Measurements from ENCODE around the gene RAP1GDS1. TPM values are rescaled to one million over a fixed set of nuclear protein-coding genes. Genes with fewer than 3 reads are reported as not detected.
A peak's percentile ranks its signal among the peaks of the same experiment; 100 is the strongest.

Gene RAP1GDS1
- polyA plus RNA-seq, 3 donors, result 23.6 to 37.9 (median 37.8) TPM

DNA sequence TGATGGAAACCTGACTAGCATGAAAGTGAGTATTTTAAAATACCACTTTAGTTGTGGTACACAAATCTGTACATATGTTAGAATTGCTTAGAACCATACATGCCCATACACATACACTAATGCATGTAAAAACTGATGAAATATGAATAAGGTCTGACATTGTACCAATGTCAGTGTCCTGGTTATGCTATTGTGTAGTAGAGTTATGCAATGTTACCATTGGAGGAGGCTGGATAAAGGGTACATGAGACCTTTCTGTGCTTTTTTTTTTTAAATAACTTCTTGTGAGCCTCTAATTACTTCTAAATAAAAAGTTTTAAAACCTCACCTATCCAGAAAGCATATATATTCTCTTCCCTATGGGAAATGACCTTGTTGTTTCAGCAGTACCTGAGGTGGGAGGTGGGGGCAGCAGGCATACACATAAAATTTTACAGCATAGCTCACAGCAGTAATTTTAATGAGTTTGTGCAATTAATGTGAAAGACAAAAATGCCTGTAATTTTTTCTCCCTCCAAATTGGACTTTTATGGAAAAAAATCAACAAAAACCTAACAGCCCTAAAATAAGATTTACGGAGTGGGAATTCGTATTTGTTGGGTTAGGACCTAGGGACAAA lies 97.6 kb downstream of the RAP1GDS1 start:
- Histone ChIP-seq H3K4me3 (replicated peaks in 1 of 3; ENCODE audit: low read depth in 2 of 3, low read length in 3 of 3) (no peak overlapping the region), H4K20me1 (ENCODE audit: insufficient read depth, low read length) (no peaks in the 10 kb centered on the region), H3K9me3 (replicated peaks in 1 of 2; ENCODE audit: control insufficient read depth in 1 of 2, insufficient read depth in 1 of 2, low read length in 2 of 2) (no peaks in the 10 kb centered on the region), H3K9ac (ENCODE audit: insufficient read depth, low read length, poor library complexity, severe bottlenecking) (no peak overlapping the region), H2AFZ (ENCODE audit: insufficient read depth, low read depth, low read length, poor library complexity, severe bottlenecking) (no peak overlapping the region), H3K27ac (ENCODE audit: low read depth in 1 of 2, low read length in 2 of 2) (no peak overlapping the region), H3K4me1 (ENCODE audit: control insufficient read depth in 1 of 2, insufficient read depth in 2 of 2, low read length in 2 of 2) (no peaks in the 10 kb centered on the region), H3K36me3 (replicated peaks in 1 of 2; ENCODE audit: control insufficient read depth in 1 of 2, insufficient read depth in 2 of 2, low read length in 2 of 2) (peaks cover 0 to 13% of the 10 kb centered on the region in 2 donors), H3K4me2 (replicated peaks; ENCODE audit: extremely low read depth, low read length, poor library complexity, severe bottlenecking) (no peak overlapping the region), H3K79me2 (ENCODE audit: insufficient read depth, low read length) (no peaks in the 10 kb centered on the region), H3K27me3 (ENCODE audit: control insufficient read depth in 2 of 2, insufficient read depth in 2 of 2, low read length in 2 of 2) (no peaks in the 10 kb centered on the region)
- TF ChIP-seq, protein P1, sequence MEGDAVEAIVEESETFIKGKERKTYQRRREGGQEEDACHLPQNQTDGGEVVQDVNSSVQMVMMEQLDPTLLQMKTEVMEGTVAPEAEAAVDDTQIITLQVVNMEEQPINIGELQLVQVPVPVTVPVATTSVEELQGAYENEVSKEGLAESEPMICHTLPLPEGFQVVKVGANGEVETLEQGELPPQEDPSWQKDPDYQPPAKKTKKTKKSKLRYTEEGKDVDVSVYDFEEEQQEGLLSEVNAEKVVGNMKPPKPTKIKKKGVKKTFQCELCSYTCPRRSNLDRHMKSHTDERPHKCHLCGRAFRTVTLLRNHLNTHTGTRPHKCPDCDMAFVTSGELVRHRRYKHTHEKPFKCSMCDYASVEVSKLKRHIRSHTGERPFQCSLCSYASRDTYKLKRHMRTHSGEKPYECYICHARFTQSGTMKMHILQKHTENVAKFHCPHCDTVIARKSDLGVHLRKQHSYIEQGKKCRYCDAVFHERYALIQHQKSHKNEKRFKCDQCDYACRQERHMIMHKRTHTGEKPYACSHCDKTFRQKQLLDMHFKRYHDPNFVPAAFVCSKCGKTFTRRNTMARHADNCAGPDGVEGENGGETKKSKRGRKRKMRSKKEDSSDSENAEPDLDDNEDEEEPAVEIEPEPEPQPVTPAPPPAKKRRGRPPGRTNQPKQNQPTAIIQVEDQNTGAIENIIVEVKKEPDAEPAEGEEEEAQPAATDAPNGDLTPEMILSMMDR (IDR thresholded peaks at IDR 0.05), result no peak
- H3K4me3 Mint-ChIP-seq, result no peak overlapping the region
- H3K27me3 Mint-ChIP-seq (ENCODE audit: low read depth in 3 of 3), result no peaks in the 10 kb centered on the region
- peaks cover 17 to 18% of the 10 kb centered on the region in 2 donors for H3K36me3 Mint-ChIP-seq
- no peak for DNase-seq
- H3K27ac Mint-ChIP-seq, result no peak overlapping the region
- intact Hi-C loops (cut with micrococcal nuclease), result no loop called here
- peaks cover 0 to 2% (median 0%) of the 10 kb centered on the region in 7 donors for H3K9me3 Mint-ChIP-seq
- no peaks in the 10 kb centered on the region for H3K4me1 Mint-ChIP-seq
- no CpG with 5 or more reads among the region's 2 CpGs for WGBS (ENCODE audit: insufficient coverage)

DNA sequence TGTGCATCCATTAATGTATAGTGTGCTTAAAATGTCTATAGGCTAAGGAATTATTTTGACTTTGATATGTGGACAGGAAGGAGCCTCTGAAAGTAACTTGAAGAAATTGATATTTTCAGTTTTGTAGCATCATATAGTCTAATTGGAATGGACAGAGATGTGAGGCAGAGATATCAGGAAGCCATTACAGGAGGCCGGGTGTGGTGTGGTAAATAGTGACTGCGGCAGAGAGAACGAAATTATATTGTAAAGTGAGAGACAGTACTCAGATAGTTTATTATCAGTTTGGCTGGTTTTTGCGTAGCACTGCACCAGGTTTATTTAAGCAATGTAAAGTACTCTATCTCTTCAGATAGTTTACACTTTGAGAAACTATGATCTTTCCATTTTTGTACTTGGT lies 98.5 kb downstream of the RAP1GDS1 start:
- Mint-ChIP-seq H3K27ac (peak overlapping the region in 1 of 7 donors; percentile 23), H3K4me1 (no peaks in the 10 kb centered on the region), H3K4me3 (no peak overlapping the region), H3K27me3 (ENCODE audit: low read depth in 3 of 3) (no peaks in the 10 kb centered on the region), H3K9me3 (peaks cover 0 to 2% (median 0%) of the 10 kb centered on the region in 7 donors), H3K36me3 (peaks cover 18 to 25% of the 10 kb centered on the region in 2 donors)
- Histone ChIP-seq H3K4me2 (replicated peaks; ENCODE audit: extremely low read depth, low read length, poor library complexity, severe bottlenecking) (no peak overlapping the region), H4K20me1 (ENCODE audit: insufficient read depth, low read length) (no peaks in the 10 kb centered on the region), H3K4me3 (replicated peaks in 1 of 3; ENCODE audit: low read depth in 2 of 3, low read length in 3 of 3) (no peak overlapping the region), H3K4me1 (ENCODE audit: control insufficient read depth in 1 of 2, insufficient read depth in 2 of 2, low read length in 2 of 2) (no peaks in the 10 kb centered on the region), H3K9ac (ENCODE audit: insufficient read depth, low read length, poor library complexity, severe bottlenecking) (no peak overlapping the region), H3K27me3 (ENCODE audit: control insufficient read depth in 2 of 2, insufficient read depth in 2 of 2, low read length in 2 of 2) (no peaks in the 10 kb centered on the region), H2AFZ (ENCODE audit: insufficient read depth, low read depth, low read length, poor library complexity, severe bottlenecking) (no peak overlapping the region), H3K36me3 (replicated peaks in 1 of 2; ENCODE audit: control insufficient read depth in 1 of 2, insufficient read depth in 2 of 2, low read length in 2 of 2) (peaks cover 0 to 19% of the 10 kb centered on the region in 2 donors), H3K9me3 (replicated peaks in 1 of 2; ENCODE audit: control insufficient read depth in 1 of 2, insufficient read depth in 1 of 2, low read length in 2 of 2) (no peaks in the 10 kb centered on the region), H3K27ac (ENCODE audit: low read depth in 1 of 2, low read length in 2 of 2) (no peak overlapping the region), H3K79me2 (ENCODE audit: insufficient read depth, low read length) (no peaks in the 10 kb centered on the region)
- intact Hi-C loops (cut with micrococcal nuclease), result no loop called here
- TF ChIP-seq, protein P1 (IDR thresholded peaks at IDR 0.05), result no peak
- DNase-seq, result no peak
- WGBS (ENCODE audit: insufficient coverage), result 100% methylated on average over 2 of the region's 4 CpGs

Measured in CD14-positive monocyte (primary cell).